ENCODE results near the gene TIMP4. TPM values are rescaled to one million over a fixed set of nuclear protein-coding genes. Genes with fewer than 3 reads are reported as not detected.

TIMP4 gene
- total RNA-seq, 1 donor from 2014 or later: 6.9 TPM

DNA sequence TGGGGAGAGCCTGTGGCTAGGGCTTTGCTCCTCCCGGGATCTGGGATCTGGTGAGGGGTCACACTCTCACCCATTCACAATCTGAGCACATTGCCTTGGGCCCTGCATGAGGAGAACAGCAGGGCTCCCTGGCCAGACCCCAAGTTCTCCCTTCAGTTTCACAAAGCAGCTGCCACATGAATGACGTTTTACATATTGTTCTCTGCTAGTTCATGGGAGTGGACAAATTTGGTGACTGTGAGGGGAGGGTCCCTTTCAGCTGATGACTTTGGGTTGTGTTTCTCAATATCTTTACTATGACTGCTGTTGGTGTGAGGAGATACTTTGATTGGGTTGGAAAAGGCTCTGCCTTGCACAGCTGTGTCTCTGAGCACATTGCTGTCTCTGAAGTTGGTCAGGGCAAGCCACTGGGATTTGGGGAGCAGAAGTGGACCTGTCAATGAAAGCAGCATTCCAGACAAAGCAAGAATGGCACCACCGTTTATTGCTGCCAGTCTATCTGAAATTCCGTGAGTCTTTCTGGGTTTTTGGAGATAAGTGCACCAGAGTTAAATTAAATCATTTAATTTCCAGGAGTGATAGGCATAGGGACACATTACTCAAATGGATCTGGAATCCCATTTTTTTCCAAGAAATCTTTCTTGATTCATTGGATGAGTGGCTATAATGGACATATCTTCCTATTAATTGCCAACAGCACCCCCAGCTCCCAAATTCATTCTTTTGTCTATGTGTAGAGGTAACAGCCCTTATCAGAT, 10.3 kb downstream of the TIMP4 start:
- no peaks in the 10 kb centered on the region for H3K36me3 ChIP-seq
- DNase-seq: no peak
- H3K4me3 ChIP-seq: no peak overlapping the region
- intact Hi-C loops (cut with DNase I): no loop called here
- TF ChIP-seq, protein P1, sequence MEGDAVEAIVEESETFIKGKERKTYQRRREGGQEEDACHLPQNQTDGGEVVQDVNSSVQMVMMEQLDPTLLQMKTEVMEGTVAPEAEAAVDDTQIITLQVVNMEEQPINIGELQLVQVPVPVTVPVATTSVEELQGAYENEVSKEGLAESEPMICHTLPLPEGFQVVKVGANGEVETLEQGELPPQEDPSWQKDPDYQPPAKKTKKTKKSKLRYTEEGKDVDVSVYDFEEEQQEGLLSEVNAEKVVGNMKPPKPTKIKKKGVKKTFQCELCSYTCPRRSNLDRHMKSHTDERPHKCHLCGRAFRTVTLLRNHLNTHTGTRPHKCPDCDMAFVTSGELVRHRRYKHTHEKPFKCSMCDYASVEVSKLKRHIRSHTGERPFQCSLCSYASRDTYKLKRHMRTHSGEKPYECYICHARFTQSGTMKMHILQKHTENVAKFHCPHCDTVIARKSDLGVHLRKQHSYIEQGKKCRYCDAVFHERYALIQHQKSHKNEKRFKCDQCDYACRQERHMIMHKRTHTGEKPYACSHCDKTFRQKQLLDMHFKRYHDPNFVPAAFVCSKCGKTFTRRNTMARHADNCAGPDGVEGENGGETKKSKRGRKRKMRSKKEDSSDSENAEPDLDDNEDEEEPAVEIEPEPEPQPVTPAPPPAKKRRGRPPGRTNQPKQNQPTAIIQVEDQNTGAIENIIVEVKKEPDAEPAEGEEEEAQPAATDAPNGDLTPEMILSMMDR (IDR thresholded peaks at IDR 0.05): no peak
- H3K27me3 ChIP-seq: no peaks in the 10 kb centered on the region
- ATAC-seq: peak; percentile 5
- peaks cover 10% of the 10 kb centered on the region for H3K4me1 ChIP-seq
- H3K27ac ChIP-seq: no peak overlapping the region
- H3K9me3 ChIP-seq: no peaks in the 10 kb centered on the region

DNA sequence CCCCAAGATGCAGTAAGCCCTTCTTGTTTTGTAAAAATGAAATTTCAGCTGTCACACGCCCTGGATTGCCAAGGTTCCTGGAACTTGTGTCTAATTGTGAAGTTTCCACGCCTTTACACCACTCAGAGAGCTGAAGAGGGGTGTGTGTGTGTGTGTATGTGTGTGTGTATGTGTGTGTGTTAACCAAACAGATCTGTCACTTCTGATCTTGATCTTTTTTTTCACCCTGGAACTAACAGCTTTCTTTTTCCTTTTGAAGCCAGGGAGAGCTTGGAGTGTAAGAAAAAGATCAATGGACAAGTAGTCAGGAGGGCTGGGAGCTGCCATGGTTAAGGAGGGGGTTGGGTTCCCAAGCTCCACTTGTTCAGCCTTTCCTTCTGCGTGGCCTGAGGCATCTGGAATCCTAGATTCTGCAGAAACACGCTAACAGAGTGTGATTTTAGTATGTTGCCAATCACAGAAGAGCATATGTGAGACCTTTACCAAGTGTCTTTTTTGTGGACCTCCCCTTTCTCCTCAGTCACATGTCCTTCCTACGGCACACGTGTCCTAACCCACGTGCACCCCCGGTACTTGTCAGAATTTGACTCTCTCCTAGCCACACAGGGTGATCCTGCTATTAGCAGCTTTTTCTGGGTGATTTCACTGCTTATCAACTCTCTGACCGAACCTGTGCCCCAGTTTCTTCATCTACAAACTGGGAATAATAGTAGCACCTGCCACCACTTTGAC, 11.5 kb downstream of the TIMP4 start:
- no peak overlapping the region for H3K27ac ChIP-seq
- TF ChIP-seq, protein P1 (IDR thresholded peaks at IDR 0.05): no peak
- intact Hi-C loops (cut with DNase I): no loop called here
- DNase-seq: no peak
- no peaks in the 10 kb centered on the region for H3K27me3 ChIP-seq
- H3K36me3 ChIP-seq: no peaks in the 10 kb centered on the region
- peaks cover 10% of the 10 kb centered on the region for H3K4me1 ChIP-seq
- ATAC-seq: no peak
- H3K9me3 ChIP-seq: no peaks in the 10 kb centered on the region
- H3K4me3 ChIP-seq: no peak overlapping the region

DNA sequence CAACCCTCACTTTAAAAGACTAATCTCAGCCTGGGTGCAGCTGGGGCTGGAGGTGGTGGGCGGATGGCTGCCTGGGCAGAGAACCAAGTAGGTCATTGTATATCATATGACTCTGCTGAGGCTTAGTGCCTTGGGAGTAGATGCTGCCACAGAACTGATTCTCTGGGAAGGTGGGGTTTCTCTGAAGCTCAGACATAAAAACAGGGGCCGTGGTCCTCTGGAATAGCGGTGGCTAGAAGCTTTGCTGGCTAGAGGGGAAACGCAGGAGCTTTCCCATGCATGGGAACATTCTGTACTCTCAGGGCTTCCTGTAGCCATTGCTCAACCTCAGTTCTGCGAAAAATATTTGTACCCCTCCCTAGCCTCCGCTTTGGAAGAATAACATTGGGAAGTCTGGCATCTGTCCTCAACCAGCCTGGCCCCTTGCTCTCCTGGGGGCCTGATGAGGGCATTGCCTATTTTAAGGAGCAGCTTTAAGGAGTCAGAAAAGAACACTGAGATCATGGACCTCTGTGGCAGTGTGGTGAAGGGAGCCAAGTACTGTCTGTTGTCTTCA, 14.7 kb downstream of the TIMP4 start:
- Histone ChIP-seq H3K4me3 (no peak overlapping the region), H3K4me1 (peaks cover 11% of the 10 kb centered on the region), H3K36me3 (no peaks in the 10 kb centered on the region), H3K27ac (peak overlapping the region; percentile 73), H3K27me3 (no peaks in the 10 kb centered on the region), H3K9me3 (no peaks in the 10 kb centered on the region)
- intact Hi-C loops (cut with DNase I): no loop called here
- TF ChIP-seq, protein P1 (IDR thresholded peaks at IDR 0.05): no peak
- DNase-seq (peak; percentile 72), ATAC-seq (peak; percentile 81)

DNA sequence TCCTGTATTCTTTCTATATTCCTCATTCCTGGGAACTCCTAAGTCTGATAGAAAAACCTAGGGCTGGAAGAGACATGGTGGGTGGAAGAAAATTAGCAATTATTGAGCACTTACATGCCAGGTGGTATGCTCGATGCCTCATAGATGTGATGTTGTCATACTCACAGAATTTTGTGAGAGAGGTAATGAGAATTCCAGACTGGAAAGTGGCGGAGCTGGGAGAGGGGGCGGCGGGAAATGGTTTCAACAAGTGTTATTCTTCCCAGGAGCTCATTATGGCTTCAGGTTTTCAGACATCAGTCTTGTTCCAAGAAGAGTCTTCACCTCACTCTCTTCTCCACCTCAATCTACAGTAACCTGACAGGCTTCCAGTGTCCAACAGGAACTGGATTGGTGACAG, 16.2 kb downstream of the TIMP4 start:
- H3K9me3 ChIP-seq: no peaks in the 10 kb centered on the region
- intact Hi-C loops (cut with DNase I): no loop called here
- no peak for ATAC-seq
- no peak for DNase-seq
- H3K36me3 ChIP-seq: no peaks in the 10 kb centered on the region
- H3K27ac ChIP-seq: no peak overlapping the region
- peaks cover 22% of the 10 kb centered on the region for H3K4me1 ChIP-seq
- H3K4me3 ChIP-seq: no peak overlapping the region
- no peaks in the 10 kb centered on the region for H3K27me3 ChIP-seq
- TF ChIP-seq, protein P1 (IDR thresholded peaks at IDR 0.05): no peak

DNA sequence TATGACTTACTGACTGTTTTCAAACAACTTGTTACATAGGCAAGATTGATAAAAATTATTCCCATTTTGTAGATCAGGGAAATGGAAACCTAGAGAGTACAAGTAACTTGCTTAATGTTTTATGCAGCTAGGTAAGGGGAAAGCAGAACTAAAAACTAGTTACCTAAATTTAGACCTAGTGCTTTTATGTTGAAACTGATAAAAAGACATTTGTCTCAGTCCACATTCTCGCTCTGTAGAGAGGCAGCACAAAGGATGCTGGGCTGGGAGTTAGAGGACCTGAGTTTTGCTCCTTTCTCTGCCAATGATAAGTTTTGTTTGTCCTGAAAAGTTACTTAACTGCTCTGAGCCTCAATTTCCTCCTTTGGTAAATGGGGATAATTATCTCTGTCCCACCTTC, 17.4 kb downstream of the TIMP4 start:
- no peaks in the 10 kb centered on the region for H3K27me3 ChIP-seq
- H3K27ac ChIP-seq: no peak overlapping the region
- TF ChIP-seq, protein P1 (IDR thresholded peaks at IDR 0.05): no peak
- no peaks in the 10 kb centered on the region for H3K36me3 ChIP-seq
- no peaks in the 10 kb centered on the region for H3K9me3 ChIP-seq
- DNase-seq (no peak), ATAC-seq (no peak)
- no peak overlapping the region for H3K4me3 ChIP-seq
- peaks cover 22% of the 10 kb centered on the region for H3K4me1 ChIP-seq
- intact Hi-C loops (cut with DNase I): no loop called here
